GM12801 (cell line): ENCODE results near the gene LSM6.

Experiments used
- TF ChIP-seq, protein P1 (sequence below): IDR thresholded peaks from one replicate; pipeline ENCODE4 v1.5.1; 2011; ENCODE audit warnings: control low read depth; ENCODE audit not compliant: insufficient read length; ENCODE audit errors: extremely low read depth

LSM6 gene

DNA sequence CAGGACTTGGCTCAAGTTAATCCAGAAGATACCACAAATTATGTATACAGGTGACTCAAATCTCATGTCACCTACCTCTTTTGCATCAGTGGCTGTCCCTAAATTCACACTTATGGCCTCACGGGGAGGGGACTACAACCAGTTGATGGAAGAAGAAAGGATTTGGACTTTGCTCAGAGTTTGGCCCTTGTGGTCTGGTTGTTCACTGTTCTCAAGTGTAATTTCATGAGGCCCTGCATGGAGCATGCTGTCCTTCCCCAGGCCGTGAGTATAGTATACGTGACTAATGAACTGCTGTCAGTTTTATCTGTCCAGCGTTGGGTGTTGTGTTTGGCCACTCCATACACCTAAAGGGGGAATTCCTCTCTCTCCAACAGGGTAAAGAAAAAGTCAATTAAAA is 27.5 kb upstream of the LSM6 start:
- TF ChIP-seq, protein P1, sequence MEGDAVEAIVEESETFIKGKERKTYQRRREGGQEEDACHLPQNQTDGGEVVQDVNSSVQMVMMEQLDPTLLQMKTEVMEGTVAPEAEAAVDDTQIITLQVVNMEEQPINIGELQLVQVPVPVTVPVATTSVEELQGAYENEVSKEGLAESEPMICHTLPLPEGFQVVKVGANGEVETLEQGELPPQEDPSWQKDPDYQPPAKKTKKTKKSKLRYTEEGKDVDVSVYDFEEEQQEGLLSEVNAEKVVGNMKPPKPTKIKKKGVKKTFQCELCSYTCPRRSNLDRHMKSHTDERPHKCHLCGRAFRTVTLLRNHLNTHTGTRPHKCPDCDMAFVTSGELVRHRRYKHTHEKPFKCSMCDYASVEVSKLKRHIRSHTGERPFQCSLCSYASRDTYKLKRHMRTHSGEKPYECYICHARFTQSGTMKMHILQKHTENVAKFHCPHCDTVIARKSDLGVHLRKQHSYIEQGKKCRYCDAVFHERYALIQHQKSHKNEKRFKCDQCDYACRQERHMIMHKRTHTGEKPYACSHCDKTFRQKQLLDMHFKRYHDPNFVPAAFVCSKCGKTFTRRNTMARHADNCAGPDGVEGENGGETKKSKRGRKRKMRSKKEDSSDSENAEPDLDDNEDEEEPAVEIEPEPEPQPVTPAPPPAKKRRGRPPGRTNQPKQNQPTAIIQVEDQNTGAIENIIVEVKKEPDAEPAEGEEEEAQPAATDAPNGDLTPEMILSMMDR, result no peak

DNA sequence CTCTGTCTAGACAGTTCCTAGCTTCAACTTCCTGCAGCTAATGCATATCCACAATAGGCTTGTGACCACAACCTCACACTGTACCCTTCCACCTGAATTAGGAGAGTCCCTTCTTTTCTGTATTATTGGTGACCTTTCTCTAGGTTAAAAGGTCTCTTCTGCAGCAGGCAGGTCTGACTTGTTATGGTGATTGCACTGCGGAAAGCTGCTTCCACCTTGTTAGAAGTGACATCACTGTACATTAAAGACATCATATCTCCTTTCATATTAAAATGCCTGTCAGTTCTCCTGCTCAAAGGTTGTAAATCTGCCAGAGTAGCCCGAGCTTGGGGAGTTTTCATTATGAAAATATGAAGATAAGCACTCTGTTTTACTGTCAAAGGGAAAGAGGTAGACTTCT is 21.5 kb upstream of the LSM6 start:
- TF ChIP-seq, protein P1, result no peak

DNA sequence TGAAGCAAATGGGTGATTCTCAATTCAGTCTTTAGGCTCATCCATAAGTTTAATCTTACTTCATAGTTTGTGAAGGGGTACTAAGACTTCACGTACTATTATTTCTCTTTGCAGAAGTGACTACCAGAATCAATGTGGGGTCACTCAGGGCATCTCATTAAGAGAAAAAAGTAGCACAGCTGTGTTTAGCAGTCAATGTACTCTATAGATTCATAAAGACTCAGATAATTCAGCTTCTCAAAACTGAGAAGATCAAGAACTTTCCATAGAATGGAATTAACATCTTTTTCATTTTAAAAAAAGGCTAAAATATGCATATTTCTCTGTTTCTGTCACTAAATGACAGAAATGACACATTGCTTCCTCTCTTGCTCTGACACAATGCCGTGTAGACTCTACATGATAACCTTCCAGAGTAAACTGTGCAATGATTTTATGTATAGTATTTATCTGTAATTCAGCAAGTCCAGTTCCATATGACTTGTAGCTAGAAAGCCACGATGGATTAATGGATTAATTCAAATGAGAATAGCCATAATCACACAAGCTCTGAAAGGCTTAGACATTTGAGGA is 20.3 kb upstream of the LSM6 start:
- TF ChIP-seq, protein P1, result no peak

DNA sequence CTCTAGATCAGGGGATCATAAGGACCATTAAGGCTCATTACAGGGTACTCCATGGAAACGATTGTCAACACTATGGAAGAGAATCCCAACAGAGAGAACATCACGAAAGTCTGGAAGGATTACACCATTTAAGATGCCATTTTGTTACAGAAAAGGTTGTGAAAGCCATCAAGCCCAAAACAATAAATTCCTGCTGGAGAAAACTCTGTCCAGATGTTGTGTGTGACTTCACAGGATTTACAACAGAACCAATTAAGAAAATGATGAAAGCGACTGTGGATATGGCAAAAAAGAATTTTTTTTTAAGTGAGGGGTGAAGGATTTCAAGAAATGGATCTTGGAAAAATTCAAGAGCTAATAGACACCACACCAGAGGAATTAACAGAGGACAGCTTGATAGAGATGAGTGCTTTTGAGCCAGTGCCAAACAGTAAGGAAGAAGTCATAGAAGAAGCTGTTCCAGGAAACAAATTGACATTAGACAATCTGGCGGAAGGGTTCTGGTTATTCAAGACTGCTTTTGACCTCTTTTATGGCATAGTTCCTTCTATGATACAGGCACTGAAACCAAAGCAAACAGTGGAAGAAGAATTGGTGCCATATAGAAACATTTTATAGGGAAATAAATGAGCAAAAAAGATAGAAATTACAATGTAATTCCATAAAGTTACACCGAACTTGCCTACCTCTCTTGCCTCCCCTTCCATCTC is 17.3 kb upstream of the LSM6 start:
- TF ChIP-seq, protein P1, result no peak

DNA sequence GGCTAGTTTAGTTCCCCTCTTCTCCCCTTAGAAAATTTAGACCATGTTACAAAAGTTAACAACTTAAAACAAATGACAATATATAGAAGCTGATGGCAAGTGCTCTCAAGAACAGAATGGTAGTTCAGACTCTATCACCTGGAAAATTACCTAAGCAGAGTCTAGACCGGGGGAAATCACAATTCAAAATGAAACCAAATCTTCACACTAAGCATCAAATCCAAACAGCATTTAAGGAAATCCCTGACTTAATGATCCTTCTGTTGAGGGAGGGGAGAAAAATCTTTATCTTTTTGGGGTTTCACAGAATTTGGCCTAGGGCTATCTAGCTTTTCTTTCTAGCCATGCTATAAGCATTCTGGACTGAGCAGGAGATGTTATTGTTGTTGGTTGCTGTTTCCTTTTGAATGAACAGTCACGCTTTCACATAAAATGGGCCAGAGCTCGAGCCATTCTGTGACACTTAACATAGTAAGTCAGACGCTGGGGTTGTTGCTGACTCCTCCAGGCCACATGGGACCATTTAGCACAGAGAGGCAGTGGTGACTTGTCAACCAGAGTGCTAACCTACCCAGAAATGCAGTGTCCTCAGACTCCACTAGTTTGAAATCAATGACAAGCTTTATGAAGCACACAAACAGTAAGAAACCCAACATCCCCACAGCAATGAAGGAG is 16.0 kb upstream of the LSM6 start:
- TF ChIP-seq, protein P1, result no peak

DNA sequence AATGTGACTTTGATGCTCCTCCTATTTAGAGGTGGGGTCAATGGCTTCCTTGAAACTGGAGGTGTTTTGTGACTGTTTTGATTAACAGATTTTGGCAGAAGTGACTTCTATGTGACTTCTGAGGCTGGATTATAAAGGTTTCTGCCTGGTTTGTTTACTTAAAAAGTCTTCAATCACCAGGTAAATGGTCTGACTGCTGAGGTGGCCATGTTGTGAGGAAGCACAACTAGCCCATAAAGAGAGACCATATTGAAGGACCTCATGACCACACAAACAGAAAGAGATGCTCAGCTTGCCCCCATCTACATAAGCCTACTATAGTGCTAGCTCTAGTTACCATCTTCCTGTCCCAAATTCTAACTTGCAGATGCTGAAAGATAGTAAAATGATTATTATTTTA is 14.3 kb upstream of the LSM6 start:
- TF ChIP-seq, protein P1, result no peak

DNA sequence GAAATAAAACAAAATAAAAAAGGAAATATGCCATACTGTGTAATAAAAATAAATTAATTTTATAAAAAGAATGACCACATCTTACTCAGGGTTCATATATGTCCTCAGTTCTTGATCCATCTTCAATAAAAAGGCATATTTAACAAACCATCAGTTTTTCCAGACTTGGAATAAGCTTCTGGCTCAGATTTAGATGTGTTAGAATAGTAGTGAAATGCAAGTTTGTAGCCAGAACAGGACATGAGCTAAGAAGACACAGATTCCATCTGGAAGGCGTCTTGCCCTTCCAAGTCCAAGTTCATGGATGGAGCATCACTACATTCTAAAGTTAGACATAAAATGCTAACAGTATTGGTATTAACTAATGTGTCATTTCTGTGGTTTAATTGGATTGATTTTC is 10.3 kb upstream of the LSM6 start:
- TF ChIP-seq, protein P1, result no peak
